ENCODE results near the gene CAPN9.

Gene CAPN9

GRCh38 chr1:230807561-230808280 lies 60.5 kb downstream of the CAPN9 start (continued):
- TF ChIP-seq, protein P1, sequence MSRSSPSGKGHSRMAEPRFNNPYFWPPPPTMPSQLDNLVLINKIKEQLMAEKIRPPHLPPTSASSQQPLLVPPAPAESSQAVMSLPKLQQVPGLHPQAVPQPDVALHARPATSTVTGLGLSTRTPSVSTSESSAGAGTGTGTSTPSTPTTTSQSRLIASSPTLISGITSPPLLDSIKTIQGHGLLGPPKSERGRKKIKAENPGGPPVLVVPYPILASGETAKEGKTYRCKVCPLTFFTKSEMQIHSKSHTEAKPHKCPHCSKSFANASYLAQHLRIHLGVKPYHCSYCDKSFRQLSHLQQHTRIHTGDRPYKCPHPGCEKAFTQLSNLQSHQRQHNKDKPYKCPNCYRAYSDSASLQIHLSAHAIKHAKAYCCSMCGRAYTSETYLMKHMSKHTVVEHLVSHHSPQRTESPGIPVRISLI (tag by site-specific recombination; IDR thresholded peaks at IDR 0.05), result no peak
- no peak for TF ChIP-seq PBX3 (CRISPR knock-in tag; IDR thresholded peaks at IDR 0.05)
- no peak for TF ChIP-seq ZNF514 (tag by site-specific recombination; IDR thresholded peaks at IDR 0.05)
- TF ChIP-seq ZNF707 (tag by site-specific recombination; IDR thresholded peaks at IDR 0.05), result no peak
- no peak for TF ChIP-seq SP2 (tag by site-specific recombination; IDR thresholded peaks at IDR 0.05)
- TF ChIP-seq HIC1 (tag by site-specific recombination; IDR thresholded peaks at IDR 0.05), result no peak
- TF ChIP-seq RBAK (tag by site-specific recombination; IDR thresholded peaks at IDR 0.05), result no peak

- TF ChIP-seq ZNF10 (tag by site-specific recombination; IDR thresholded peaks at IDR 0.05) (no peak), ZSCAN30 (tag by site-specific recombination; IDR thresholded peaks at IDR 0.05) (no peak), GLI2 (tag by site-specific recombination; IDR thresholded peaks at IDR 0.05; ENCODE audit: borderline replicate concordance, low read depth) (no peak), ZNF776 (tag by site-specific recombination; IDR thresholded peaks at IDR 0.05; ENCODE audit: borderline replicate concordance) (no peak), ZNF174 (tag by site-specific recombination; IDR thresholded peaks at IDR 0.05) (no peak), ZNF623 (tag by site-specific recombination; IDR thresholded peaks at IDR 0.05) (no peak), ZNF596 (tag by site-specific recombination; IDR thresholded peaks at IDR 0.05) (no peak), ZNF169 (tag by site-specific recombination; IDR thresholded peaks at IDR 0.05) (no peak), ZNF335 (tag by site-specific recombination; conservative IDR thresholded peaks at IDR 0.05) (no peak), KLF10 (tag by site-specific recombination; IDR thresholded peaks at IDR 0.05) (no peak), SP3 (tag by site-specific recombination; IDR thresholded peaks at IDR 0.05) (no peak), SP7 (tag by site-specific recombination; IDR thresholded peaks at IDR 0.05) (no peak), ZNF114 (tag by site-specific recombination; IDR thresholded peaks at IDR 0.05) (no peak)
- TF ChIP-seq, protein P2, sequence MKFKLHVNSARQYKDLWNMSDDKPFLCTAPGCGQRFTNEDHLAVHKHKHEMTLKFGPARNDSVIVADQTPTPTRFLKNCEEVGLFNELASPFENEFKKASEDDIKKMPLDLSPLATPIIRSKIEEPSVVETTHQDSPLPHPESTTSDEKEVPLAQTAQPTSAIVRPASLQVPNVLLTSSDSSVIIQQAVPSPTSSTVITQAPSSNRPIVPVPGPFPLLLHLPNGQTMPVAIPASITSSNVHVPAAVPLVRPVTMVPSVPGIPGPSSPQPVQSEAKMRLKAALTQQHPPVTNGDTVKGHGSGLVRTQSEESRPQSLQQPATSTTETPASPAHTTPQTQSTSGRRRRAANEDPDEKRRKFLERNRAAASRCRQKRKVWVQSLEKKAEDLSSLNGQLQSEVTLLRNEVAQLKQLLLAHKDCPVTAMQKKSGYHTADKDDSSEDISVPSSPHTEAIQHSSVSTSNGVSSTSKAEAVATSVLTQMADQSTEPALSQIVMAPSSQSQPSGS (tag by site-specific recombination; IDR thresholded peaks at IDR 0.05; ENCODE audit: low read depth), result no peak
- CTCF ChIA-PET, result interaction anchor here (0.7 to 2.7 kb wide), 4 partner anchors 11 to 170 kb away, joined by 3 to 19 read pairs (median 3); partner anchors contain the start of gene TTC13
- Histone ChIP-seq H3K36me3 (ENCODE audit: control insufficient read depth in 2 of 2, insufficient read depth in 1 of 2, low read length in 2 of 2) (no peaks in the 10 kb centered on the region), H3K27ac (ENCODE audit: extremely low read depth, low read depth, low read length) (no peak overlapping the region), H3K9me3 (ENCODE audit: control insufficient read depth, insufficient read depth, low read depth, low read length) (no peaks in the 10 kb centered on the region), H3K4me3 (ENCODE audit: low read depth, low read length) (no peak overlapping the region), H3K4me1 (ENCODE audit: control insufficient read depth, insufficient read depth, low read length) (no peaks in the 10 kb centered on the region)
- POLR2A ChIA-PET, result no interaction called here
These were observed 61.2 kb downstream of the CAPN9 start for GRCh38 chr1:230808281-230808872.
